Heart left ventricle (tissue), 16 donors: Measurements from ENCODE around the gene ETV3. TPM values are rescaled to one million over a fixed set of nuclear protein-coding genes. Genes with fewer than 3 reads are reported as not detected.
A peak's percentile ranks its signal among the peaks of the same experiment; 100 is the strongest.

ENCODE experiments used
- ATAC-seq, 4 donors: fragments of 200-7000 bp; cut with Tn5 transposase; one replicate each; pipeline ENCODE4 v1.9.1; 2020 to 2022; ENCODE audit warnings: moderate library complexity in 4 of 4, mild to moderate bottlenecking in 3 of 4, moderate number of reproducible peaks in 1 of 4
- DNase-seq, 5 donors: peaks; one replicate each; pipeline ENCODE4 v3.0.0-alpha.2; 2020
- H3K27ac ChIP-seq, 12 donors: fragments of 200-600 bp; sonication (generic) in 4 of 12; one replicate each; pipeline versions ENCODE4 v1.5.0 to v1.8.0; 2016 to 2022; ENCODE audit warnings: mild to moderate bottlenecking in 2 of 12
- H3K27me3 ChIP-seq, 9 donors: fragments of 200-600 bp; sonication (generic) in 2 of 9; one replicate each; pipeline versions ENCODE4 v1.5.1 to v1.8.0; 2016 to 2022; ENCODE audit warnings: mild to moderate bottlenecking in 3 of 9
- H3K36me3 ChIP-seq, 9 donors: fragments of 200-600 bp; sonication (generic) in 2 of 9; one replicate each; pipeline versions ENCODE4 v1.5.0 to v1.8.0; 2018 to 2022; ENCODE audit warnings: mild to moderate bottlenecking in 2 of 9
- H3K4me1 ChIP-seq, 12 donors: fragments of 200-600 bp; sonication (generic) in 4 of 12; one replicate each; pipeline versions ENCODE4 v1.5.0 to v1.8.0; 2016 to 2022; ENCODE audit warnings: mild to moderate bottlenecking in 3 of 12
- H3K4me3 ChIP-seq, 12 donors: fragments of 200-600 bp; sonication (generic) in 4 of 12; one replicate each; pipeline versions ENCODE4 v1.5.0 to v1.8.0; 2017 to 2022; ENCODE audit warnings: mild to moderate bottlenecking in 9 of 12, moderate library complexity in 4 of 12
- H3K9me3 ChIP-seq, 12 donors: fragments of 200-600 bp; sonication (generic) in 4 of 12; one replicate each; pipeline versions ENCODE4 v1.5.0 to v1.8.0; 2016 to 2022; ENCODE audit warnings: mild to moderate bottlenecking in 1 of 12
- POLR2A ChIP-seq, 2 donors: fragments of 450-650 bp; IDR thresholded peaks; one replicate each; pipeline ENCODE4 v1.6.1; 2017; ENCODE audit warnings: antibody characterized with exemption in 2 of 2, mild to moderate bottlenecking in 2 of 2, moderate library complexity in 2 of 2
- WGBS, 4 donors: extraction: QIAGEN DNeasy Blood & Tissue Kit in 2 of 4; methylation state at CpG; one replicate each; pipeline versions ENCODE4 v1.1.5 to v1.1.7; 2013 to 2018; 5-methylcytosine and 5-hydroxymethylcytosine counted together
- intact Hi-C, 10 donors: fragments of 100-400 bp; cut with DNase I; formaldehyde crosslinking; loops; one replicate each; pipeline versions ENCODE4 v1.11.1 to v1.14.2; 2022
- polyA plus RNA-seq, 2 donors: library from polyadenylated mRNA; stranded (reverse); fragments of 200-250 nt; gene quantifications; one replicate each; pipeline ENCODE4 v1.2.3, GENCODE V29; 2013
- total RNA-seq, 9 donors: library from RNA; depleted of rRNA in 2 of 9; stranded (reverse); fragments of >200 nt in 2 of 9; fragmentation: NEBNext Ultra II Directional in 3 of 9; extraction: Animal tissue kit (Norgen Biotek cat#: 25700) in 3 of 9; gene quantifications; one replicate each; pipeline versions ENCODE4 v1.1.0 to v1.2.4, GENCODE V29; 2016 to 2023
- TF ChIP-seq, protein P1 (sequence below), 12 donors: fragments of 200-600 bp; sonication (generic) in 4 of 12; IDR thresholded peaks; one replicate each; pipeline versions ENCODE4 v1.5.0 to v1.8.0; 2018 to 2022; ENCODE audit warnings: antibody characterized with exemption in 12 of 12, mild to moderate bottlenecking in 5 of 12
- donor health status: ischemic (EF 13 %, LVEDD 7.1; RV severe dilation, severe dysfunction).
- donor health status: healthy with polysubstance abuse.
- donor health status: DM: no; HTN: yes; CAD: no.
- donor health status: DM: no; HTN: no; CAD: no.
- donor health status: ischemic (EF 25% LVEDD 6.9; RV normal size, moderate dysfunction).
- donor health status: ischemic (EF 25% LVEDD 5.7; RV mildly dilated, moderate dysfunction).
- donor health status: healthy.
- donor health status: DM: yes; HTN: yes; CAD: no.
- donor health status: ischemic (EF 35%, LVEDD 5.7; RV mildly dilated, moderate dysfunction).
- donor health status: nonischemic (EF 11% LVEDD 7.7; RV severe dilation, severe dysfunction).
- donor health status: DM: yes; HTN: yes; CAD: no.
- donor health status: PGD.
- donor health status: ischemic (EF 29% LVEDD 5.4; RV normal size, mild dysfunction).
- donor health status: nonischemic (EF 23%, LVEDD 6.1; RV moderate dilation, normal function).

ETV3 gene
- total and polyA plus RNA-seq, 11 donors, result 4.5 to 24.3 (median 15.9) TPM

DNA sequence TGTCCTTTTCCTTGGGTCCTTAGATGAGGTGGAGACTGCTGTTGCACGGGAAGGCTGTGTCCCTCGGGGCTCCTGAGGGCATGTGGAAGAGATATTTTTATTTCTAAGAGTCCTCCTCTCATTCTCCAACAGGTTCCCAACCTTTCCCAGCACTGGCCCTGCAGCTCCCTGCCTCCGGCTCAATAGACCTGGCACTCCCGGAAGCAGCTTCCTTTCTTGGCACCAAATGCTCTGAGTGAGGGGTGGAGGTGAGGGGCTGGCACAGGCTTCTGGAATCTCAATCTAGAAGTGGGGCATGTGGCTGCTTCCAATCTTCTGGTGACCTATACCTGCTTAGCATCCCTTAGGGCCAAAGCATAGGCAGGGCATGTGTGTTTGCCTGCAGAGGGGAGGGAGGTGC is 43.1 kb downstream of the ETV3 start:
- Histone ChIP-seq H3K4me1 (peaks cover 0 to 20% (median 5%) of the 10 kb centered on the region in 12 donors), H3K36me3 (no peaks in the 10 kb centered on the region), H3K4me3 (no peak overlapping the region), H3K9me3 (no peaks in the 10 kb centered on the region), H3K27ac (no peak overlapping the region), H3K27me3 (no peaks in the 10 kb centered on the region)
- WGBS, 4 donors, result 57 to 65% (median 60%) methylated on average over 4 of the region's 4 CpGs
- intact Hi-C loops, result loop anchor here in 3 of 10 donors (10.0 kb wide), 2 partner anchors 390 to 400 kb away; no protein-coding TSS in a partner anchor
- TF ChIP-seq, protein P1, sequence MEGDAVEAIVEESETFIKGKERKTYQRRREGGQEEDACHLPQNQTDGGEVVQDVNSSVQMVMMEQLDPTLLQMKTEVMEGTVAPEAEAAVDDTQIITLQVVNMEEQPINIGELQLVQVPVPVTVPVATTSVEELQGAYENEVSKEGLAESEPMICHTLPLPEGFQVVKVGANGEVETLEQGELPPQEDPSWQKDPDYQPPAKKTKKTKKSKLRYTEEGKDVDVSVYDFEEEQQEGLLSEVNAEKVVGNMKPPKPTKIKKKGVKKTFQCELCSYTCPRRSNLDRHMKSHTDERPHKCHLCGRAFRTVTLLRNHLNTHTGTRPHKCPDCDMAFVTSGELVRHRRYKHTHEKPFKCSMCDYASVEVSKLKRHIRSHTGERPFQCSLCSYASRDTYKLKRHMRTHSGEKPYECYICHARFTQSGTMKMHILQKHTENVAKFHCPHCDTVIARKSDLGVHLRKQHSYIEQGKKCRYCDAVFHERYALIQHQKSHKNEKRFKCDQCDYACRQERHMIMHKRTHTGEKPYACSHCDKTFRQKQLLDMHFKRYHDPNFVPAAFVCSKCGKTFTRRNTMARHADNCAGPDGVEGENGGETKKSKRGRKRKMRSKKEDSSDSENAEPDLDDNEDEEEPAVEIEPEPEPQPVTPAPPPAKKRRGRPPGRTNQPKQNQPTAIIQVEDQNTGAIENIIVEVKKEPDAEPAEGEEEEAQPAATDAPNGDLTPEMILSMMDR (IDR thresholded peaks at IDR 0.05), result no peak
- TF ChIP-seq POLR2A (IDR thresholded peaks at IDR 0.05), result no peak
- DNase-seq (no peak), ATAC-seq (no peak)

DNA sequence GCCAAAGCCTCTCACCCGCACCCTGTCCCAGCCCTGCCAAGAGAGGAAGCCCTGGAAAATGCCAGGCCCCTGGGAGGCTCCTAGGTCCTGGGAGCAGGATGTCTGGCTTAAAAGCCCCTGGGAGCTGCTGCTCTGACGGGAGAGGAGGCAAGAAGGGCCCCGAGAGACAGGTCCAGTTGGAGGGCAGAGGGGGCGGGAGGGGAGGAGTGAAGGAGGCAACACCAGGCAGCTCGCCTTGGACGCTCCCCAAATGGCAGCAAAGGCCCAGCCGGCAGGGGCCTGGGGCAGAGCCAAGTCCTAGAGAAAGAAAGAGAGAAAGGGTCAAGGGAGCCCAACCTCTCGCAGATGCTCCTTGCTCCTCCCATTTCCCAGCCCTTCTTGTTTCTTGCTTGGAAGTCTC is 45.4 kb downstream of the ETV3 start:
- Histone ChIP-seq H3K4me1 (peaks cover 0 to 21% (median 5%) of the 10 kb centered on the region in 12 donors), H3K27ac (peak overlapping the region in 1 of 12 donors; percentile 28), H3K4me3 (no peak overlapping the region), H3K27me3 (no peaks in the 10 kb centered on the region), H3K36me3 (no peaks in the 10 kb centered on the region), H3K9me3 (no peaks in the 10 kb centered on the region)
- 12 to 31% (median 22%) methylated on average over 8 of the region's 8 CpGs for WGBS, 4 donors
- ATAC-seq (peak; percentile 21 to 69 (median 46)), DNase-seq (peak; percentile 62 to 84 (median 78))
- TF ChIP-seq, protein P1 (IDR thresholded peaks at IDR 0.05), result no peak
- TF ChIP-seq POLR2A (IDR thresholded peaks at IDR 0.05), result no peak
- intact Hi-C loops, result loop anchor here in 4 of 10 donors (5.0 to 10.0 kb wide), 3 partner anchors 44 to 402 kb away; partner anchors contain the start of gene ETV3 (in 3 of the 4)

DNA sequence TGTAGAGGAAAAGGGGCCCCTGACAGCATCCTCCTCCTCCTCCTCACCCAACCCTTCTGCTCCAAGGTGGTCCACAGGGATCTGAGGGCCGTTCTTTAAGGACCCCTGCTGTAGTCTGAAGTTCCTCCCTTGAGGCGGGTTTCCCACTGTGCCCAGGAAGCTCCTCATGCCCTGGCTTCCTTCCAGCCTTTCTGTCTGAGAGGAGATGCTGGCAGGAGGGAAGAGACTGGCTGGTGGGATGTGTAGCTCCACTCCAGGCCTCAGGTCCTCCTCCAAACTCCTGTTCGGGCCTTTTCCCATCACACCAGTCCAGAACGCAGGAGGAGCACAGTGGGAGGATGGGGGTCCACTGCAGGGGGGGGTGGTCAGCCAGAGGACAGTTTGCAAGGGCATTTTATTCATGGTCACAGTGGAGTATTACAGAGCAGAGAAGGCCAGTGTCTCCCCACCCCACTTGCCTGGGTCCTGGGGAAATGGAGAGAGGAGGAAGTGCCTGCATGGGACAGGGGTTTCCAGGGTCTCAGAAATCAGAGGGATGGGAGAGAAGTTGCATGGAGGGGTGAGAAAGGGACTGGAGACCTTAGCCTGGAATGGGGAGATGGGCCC is 46.4 kb downstream of the ETV3 start:
- H3K4me3 ChIP-seq, result no peak overlapping the region
- 70 to 92% (median 83%) methylated on average over 4 of the region's 4 CpGs for WGBS, 4 donors

DNA sequence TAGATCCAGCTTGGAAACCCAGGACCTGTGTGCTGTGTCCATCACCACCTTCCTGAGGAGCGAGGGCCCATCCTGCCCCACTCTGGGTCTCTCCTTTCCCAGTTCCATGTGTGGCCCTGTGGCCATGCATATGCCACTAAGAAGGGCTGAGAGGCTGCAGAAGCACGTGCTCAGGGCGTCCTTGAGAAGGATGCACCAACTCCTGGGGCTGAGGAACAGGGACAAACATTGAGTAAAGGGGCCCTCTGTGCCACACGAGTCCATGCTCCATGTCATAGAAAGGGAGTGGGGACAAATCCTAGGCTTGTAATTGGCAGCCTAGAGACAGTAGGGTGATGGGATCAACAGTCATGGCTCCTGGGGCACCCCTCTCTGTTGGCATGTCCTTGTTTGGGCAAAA is 47.0 kb downstream of the ETV3 start:
- intact Hi-C loops, result loop anchor here in 4 of 10 donors (5.0 to 10.0 kb wide), 3 partner anchors 46 to 404 kb away; partner anchors contain the start of gene ETV3 (in 3 of the 4)
- Histone ChIP-seq H3K27me3 (no peaks in the 10 kb centered on the region), H3K9me3 (no peaks in the 10 kb centered on the region), H3K4me1 (peaks cover 0 to 21% (median 5%) of the 10 kb centered on the region in 12 donors), H3K4me3 (no peak overlapping the region), H3K27ac (no peak overlapping the region), H3K36me3 (no peaks in the 10 kb centered on the region)
- no peak for DNase-seq
- no peak for ATAC-seq
- WGBS, 4 donors, result 86 to 100% (median 91%) methylated on average over 3 to 4 of the region's 4 CpGs
- TF ChIP-seq POLR2A (IDR thresholded peaks at IDR 0.05), result no peak
- TF ChIP-seq, protein P1 (IDR thresholded peaks at IDR 0.05), result no peak

More for the DNA sequence above, 46.4 kb downstream of the ETV3 start:
- Histone ChIP-seq H3K27ac (no peak overlapping the region), H3K27me3 (no peaks in the 10 kb centered on the region), H3K4me1 (peaks cover 0 to 21% (median 5%) of the 10 kb centered on the region in 12 donors), H3K9me3 (no peaks in the 10 kb centered on the region), H3K36me3 (no peaks in the 10 kb centered on the region)
- TF ChIP-seq, protein P1 (IDR thresholded peaks at IDR 0.05), result no peak
- no peak for TF ChIP-seq POLR2A (IDR thresholded peaks at IDR 0.05)
- no peak for DNase-seq
- ATAC-seq, result no peak
- intact Hi-C loops, result loop anchor here in 4 of 10 donors (5.0 to 10.0 kb wide), 3 partner anchors 46 to 403 kb away; partner anchors contain the start of gene ETV3 (in 3 of the 4)
